ENCODE results near the gene ZMYM3. TPM values are rescaled to one million over a fixed set of nuclear protein-coding genes. Genes with fewer than 3 reads are reported as not detected.

ZMYM3 gene
- total RNA-seq, 1 donor from 2014 or later, result 44.2 TPM

Other genes with a start within 250 kb of the ZMYM3 start
- gene SNX12, start 185.8 kb downstream of the ZMYM3 start, total RNA-seq (ENCODE audit: unreplicated experiment), result 86.5 TPM
- 20.2 TPM for gene FOXO4, start 158.3 kb downstream of the ZMYM3 start, total RNA-seq (ENCODE audit: unreplicated experiment)
- not detected for gene CXorf65, start 147.4 kb downstream of the ZMYM3 start, total RNA-seq (ENCODE audit: unreplicated experiment)
- gene IL2RG, start 142.6 kb downstream of the ZMYM3 start, total RNA-seq (ENCODE audit: unreplicated experiment), result not detected
- 87.4 TPM for gene MED12, start 135.5 kb downstream of the ZMYM3 start, total RNA-seq (ENCODE audit: unreplicated experiment)
- gene NLGN3, start 109.3 kb downstream of the ZMYM3 start, total RNA-seq (ENCODE audit: unreplicated experiment), result 3.1 TPM
- gene GJB1, start 30.9 kb downstream of the ZMYM3 start, total RNA-seq (ENCODE audit: unreplicated experiment), result not detected
- 696 TPM for gene NONO, start 29.5 kb upstream of the ZMYM3 start, total RNA-seq (ENCODE audit: unreplicated experiment)
- gene ITGB1BP2, start 47.6 kb upstream of the ZMYM3 start, total RNA-seq (ENCODE audit: unreplicated experiment), result 7.8 TPM
- gene TAF1, start 112.2 kb upstream of the ZMYM3 start, total RNA-seq (ENCODE audit: unreplicated experiment), result 42.1 TPM

All from glutamatergic neuron (in vitro differentiated cells).